ENCODE measurements around the gene TBL3. TPM values are rescaled to one million over a fixed set of nuclear protein-coding genes. Genes with fewer than 3 reads are reported as not detected.

TBL3 gene
- total and polyA plus RNA-seq, 2 donors (not counting 1 experiment from before 2014, with no cell fraction given), result 31.9 to 52.2 TPM

- no peaks in the 10 kb centered on the region for H4K20me1 ChIP-seq (ENCODE audit: control insufficient read depth, insufficient read depth, low read length, poor library complexity, severe bottlenecking)
- TF ChIP-seq, protein P1, sequence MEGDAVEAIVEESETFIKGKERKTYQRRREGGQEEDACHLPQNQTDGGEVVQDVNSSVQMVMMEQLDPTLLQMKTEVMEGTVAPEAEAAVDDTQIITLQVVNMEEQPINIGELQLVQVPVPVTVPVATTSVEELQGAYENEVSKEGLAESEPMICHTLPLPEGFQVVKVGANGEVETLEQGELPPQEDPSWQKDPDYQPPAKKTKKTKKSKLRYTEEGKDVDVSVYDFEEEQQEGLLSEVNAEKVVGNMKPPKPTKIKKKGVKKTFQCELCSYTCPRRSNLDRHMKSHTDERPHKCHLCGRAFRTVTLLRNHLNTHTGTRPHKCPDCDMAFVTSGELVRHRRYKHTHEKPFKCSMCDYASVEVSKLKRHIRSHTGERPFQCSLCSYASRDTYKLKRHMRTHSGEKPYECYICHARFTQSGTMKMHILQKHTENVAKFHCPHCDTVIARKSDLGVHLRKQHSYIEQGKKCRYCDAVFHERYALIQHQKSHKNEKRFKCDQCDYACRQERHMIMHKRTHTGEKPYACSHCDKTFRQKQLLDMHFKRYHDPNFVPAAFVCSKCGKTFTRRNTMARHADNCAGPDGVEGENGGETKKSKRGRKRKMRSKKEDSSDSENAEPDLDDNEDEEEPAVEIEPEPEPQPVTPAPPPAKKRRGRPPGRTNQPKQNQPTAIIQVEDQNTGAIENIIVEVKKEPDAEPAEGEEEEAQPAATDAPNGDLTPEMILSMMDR (IDR thresholded peaks at IDR 0.05), result no peak
- TF ChIP-seq EZH2 (IDR thresholded peaks at IDR 0.05; ENCODE audit: borderline replicate concordance, insufficient read depth, low read depth, low read length, poor library complexity, severe bottlenecking), result no peak
- DNase-seq (no peak), ATAC-seq (ENCODE audit: low read depth) (no peak)
- Mint-ChIP-seq H3K4me1 (peaks cover 21% of the 10 kb centered on the region), H3K4me3 (peak overlapping the region; percentile 90), H3K27me3 (no peaks in the 10 kb centered on the region), H3K27ac (peak overlapping the region; percentile 37), H3K9me3 (ENCODE audit: insufficient read depth) (no peaks in the 10 kb centered on the region)
- H2AFZ ChIP-seq (ENCODE audit: insufficient read depth, low read depth, low read length, poor library complexity, severe bottlenecking), result no peak overlapping the region
- ChIA-PET POLR2A (interaction anchor here (0.8 kb wide), 1 partner anchor 19 kb away, joined by 3 read pairs; no protein-coding TSS in a partner anchor), CTCF (interaction anchor here (0.9 kb wide), 1 partner anchor 63 kb away, joined by 3 read pairs; no protein-coding TSS in a partner anchor)
- 94% methylated on average over 27 of the region's 30 CpGs for WGBS (ENCODE audit: insufficient coverage)
- peak overlapping the region in 1 of 5 experiments; percentile 42 for H3K4me3 ChIP-seq (ENCODE audit: control extremely low read depth in 1 of 5, extremely low read depth in 1 of 5, insufficient read depth in 1 of 5, low read depth in 2 of 5, low read length in 4 of 5)
- H3K27ac ChIP-seq (ENCODE audit: low read length in 2 of 2), result no peak overlapping the region
- H3K27me3 ChIP-seq (replicated peaks in 1 of 4; ENCODE audit: control extremely low read depth in 1 of 4, control insufficient read depth in 3 of 4, insufficient read depth in 4 of 4, low read length in 3 of 4), result no peaks in the 10 kb centered on the region
- H3K4me1 ChIP-seq (ENCODE audit: control insufficient read depth in 2 of 2, insufficient read depth in 2 of 2, low read length in 2 of 2), result peaks cover 14 to 19% of the 10 kb centered on the region in 2 donors
- H3K36me3 ChIP-seq (replicated peaks in 1 of 2; ENCODE audit: control extremely low read depth in 1 of 2, control insufficient read depth in 1 of 2, extremely low read depth in 1 of 2, insufficient read depth in 2 of 2, low read length in 1 of 2), result peaks cover 0 to 12% of the 10 kb centered on the region in 2 experiments
- no peak overlapping the region for H3K9ac ChIP-seq (ENCODE audit: low read length)
- peak overlapping the region; percentile 81 for H3K4me2 ChIP-seq (replicated peaks; ENCODE audit: low read depth, low read length, poor library complexity, severe bottlenecking)
- no peaks in the 10 kb centered on the region for H3K79me2 ChIP-seq (ENCODE audit: control insufficient read depth, insufficient read depth, low read length)
- no peaks in the 10 kb centered on the region for H3K9me3 ChIP-seq (ENCODE audit: control extremely low read depth in 1 of 3, control insufficient read depth in 2 of 3, insufficient read depth in 1 of 3, low read length in 2 of 3)
- intact Hi-C loops (cut with micrococcal nuclease), result loop anchor here (1.0 to 10.0 kb wide), 2 partner anchors 12 to 53 kb away; no protein-coding TSS in a partner anchor
Measured at GRCh38 chr16:1941162-1942046, 30.4 kb upstream of the TBL3 start.
